ENCODE measurements around the gene ADORA2A. TPM values are rescaled to one million over a fixed set of nuclear protein-coding genes. Genes with fewer than 3 reads are reported as not detected.
A peak's percentile ranks its signal among the peaks of the same experiment; 100 is the strongest.

Gene ADORA2A
- total RNA-seq, 1 donor, result 0.45 TPM

GRCh38 chr22:24386937-24387471 is 40.4 kb upstream of the ADORA2A start:
- H3K4me3 ChIP-seq (ENCODE audit: low read depth, low read length), result no peak overlapping the region
- peak; percentile 41 for DNase-seq (ENCODE audit: low read depth)
- TF ChIP-seq CTCF (IDR thresholded peaks at IDR 0.05; ENCODE audit: insufficient read depth, low read length), result no peak

GRCh38 chr22:24389680-24390079 is 37.7 kb upstream of the ADORA2A start:
- no peak overlapping the region for H3K4me3 ChIP-seq (ENCODE audit: low read depth, low read length)
- no peak for TF ChIP-seq CTCF (IDR thresholded peaks at IDR 0.05; ENCODE audit: insufficient read depth, low read length)
- no peak for DNase-seq (ENCODE audit: low read depth)

- H3K4me3 ChIP-seq (ENCODE audit: low read depth, low read length), result no peak overlapping the region
- TF ChIP-seq CTCF (IDR thresholded peaks at IDR 0.05; ENCODE audit: insufficient read depth, low read length), result no peak
- no peak for DNase-seq (ENCODE audit: low read depth)
Measured at GRCh38 chr22:24390156-24390555, 37.2 kb upstream of the ADORA2A start.

GRCh38 chr22:24390576-24390975 is 36.8 kb upstream of the ADORA2A start:
- H3K4me3 ChIP-seq (ENCODE audit: low read depth, low read length), result no peak overlapping the region
- TF ChIP-seq CTCF (IDR thresholded peaks at IDR 0.05; ENCODE audit: insufficient read depth, low read length), result no peak
- peak; percentile 75 for DNase-seq (ENCODE audit: low read depth)

GRCh38 chr22:24391836-24392217 is 35.6 kb upstream of the ADORA2A start:
- no peak for TF ChIP-seq CTCF (IDR thresholded peaks at IDR 0.05; ENCODE audit: insufficient read depth, low read length)
- DNase-seq (ENCODE audit: low read depth), result peak; percentile 72
- no peak overlapping the region for H3K4me3 ChIP-seq (ENCODE audit: low read depth, low read length)

GRCh38 chr22:24392218-24392931 is 35.0 kb upstream of the ADORA2A start:
- peak; percentile 3 for DNase-seq (ENCODE audit: low read depth)
- TF ChIP-seq CTCF (IDR thresholded peaks at IDR 0.05; ENCODE audit: insufficient read depth, low read length), result no peak

More at GRCh38 chr22:24392218-24392931, 35.0 kb upstream of the ADORA2A start:
- no peak overlapping the region for H3K4me3 ChIP-seq (ENCODE audit: low read depth, low read length)

All from fibroblast of the aortic adventitia (primary cell).